NCI-H510A (cell line): ENCODE measurements around the gene KPNB1.

Experiments used
- DNase-seq: peaks from one replicate; lab custom pipeline; 2025; lab: John Stamatoyannopoulos, UW

Gene KPNB1

DNA sequence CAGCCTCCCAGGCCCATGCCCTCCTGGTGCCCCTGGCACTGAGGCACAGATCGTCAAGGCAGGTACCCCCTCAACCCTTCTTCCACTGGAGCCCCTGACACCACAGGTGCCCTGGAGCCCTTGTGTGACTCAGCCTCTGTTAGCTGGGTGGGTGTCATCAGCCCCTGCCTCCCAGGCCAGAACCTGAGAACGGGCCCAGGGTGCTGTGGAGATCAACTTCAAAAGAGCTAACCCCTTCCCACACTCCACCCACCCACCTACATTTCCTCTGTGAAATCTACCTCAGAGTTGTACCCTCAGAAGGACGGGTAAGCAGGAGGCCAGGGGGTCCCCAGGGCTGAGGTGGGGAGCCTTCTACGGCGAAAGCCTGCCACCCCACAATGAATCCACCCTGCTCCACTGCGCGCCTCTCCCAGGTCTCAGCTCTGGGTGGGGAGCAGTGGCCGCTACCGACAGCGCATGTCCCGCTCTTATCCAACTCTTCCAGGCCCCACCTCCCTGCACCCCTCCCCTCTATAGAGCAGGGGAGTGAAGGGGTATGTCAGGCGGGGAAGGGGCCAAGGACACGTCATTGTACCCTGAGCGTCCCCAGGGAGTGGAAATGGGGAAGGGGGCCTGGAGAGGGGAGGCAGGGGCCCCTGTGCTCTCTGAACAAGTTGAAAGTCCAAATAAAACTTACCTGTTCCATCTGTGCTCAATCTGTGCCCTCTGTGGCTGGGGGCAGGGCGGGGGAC is 61.8 kb downstream of the KPNB1 start:
- no peak for DNase-seq

DNA sequence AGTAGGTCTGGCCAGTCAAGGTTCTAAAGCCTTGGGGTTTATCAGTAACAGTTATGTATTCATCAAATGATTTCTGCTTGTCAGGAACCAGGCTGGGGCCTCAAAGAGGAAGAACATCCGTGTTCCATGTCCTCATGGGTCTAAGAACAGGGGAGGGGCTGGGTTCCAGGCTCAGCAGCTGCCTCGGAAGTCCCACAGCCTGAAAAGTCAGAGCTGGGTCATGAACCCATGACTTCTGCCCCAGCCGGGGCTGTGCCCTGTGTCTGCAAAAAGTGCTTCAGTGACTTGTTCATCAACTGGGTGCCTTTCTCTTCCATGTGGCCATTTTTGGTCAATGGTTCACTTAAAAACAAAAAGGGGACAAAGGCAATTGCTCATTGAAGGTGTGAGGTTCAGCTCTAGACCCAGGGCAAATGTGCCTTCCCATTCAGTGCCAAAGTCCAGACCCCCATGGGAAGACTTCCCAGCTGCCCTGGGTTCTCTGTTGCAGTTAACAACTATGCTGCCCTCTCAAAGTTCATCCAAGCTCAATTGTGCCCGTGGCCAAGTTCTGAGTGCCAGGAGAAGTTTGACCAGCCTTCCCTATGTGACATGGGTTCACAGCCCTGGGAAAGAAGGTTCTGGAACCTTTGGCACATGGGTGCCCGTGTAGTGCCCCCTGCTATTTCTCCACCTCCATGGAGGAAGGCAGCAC is 62.8 kb downstream of the KPNB1 start:
- DNase-seq = no peak

DNA sequence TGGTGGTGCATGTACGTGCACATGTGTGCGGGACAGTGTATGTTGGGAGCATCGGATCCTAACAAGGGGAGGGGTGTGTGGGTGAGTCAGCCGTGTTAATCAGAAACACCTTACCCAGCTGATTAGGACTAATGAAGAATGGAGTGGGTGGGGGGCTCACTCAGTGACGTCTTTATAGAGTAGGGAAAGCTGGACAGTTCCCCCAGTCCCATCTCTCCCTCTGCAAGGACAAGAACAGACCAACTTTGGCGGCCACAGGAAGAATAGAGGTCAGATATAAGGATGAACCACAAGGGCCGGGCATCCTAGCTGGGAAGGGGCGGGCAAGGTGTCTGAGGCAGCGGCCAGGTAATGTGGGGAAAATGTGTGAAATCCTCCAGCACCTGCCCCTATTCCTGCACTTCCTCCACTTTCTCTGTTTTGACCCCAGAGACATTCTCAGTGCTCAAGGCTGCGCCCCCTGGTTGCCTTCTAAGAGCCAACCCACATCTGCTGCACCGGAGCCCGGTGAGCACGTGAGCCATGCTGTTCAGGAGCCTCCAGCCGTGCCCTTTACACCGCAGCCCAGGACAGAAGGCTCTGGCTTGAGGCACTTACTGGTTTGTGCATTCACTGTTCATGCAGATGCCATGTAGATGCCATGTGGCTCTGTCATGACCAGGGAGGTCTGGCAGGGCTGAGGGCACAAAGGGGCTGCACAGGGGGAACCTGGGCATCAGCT is 64.4 kb downstream of the KPNB1 start:
- no peak for DNase-seq

DNA sequence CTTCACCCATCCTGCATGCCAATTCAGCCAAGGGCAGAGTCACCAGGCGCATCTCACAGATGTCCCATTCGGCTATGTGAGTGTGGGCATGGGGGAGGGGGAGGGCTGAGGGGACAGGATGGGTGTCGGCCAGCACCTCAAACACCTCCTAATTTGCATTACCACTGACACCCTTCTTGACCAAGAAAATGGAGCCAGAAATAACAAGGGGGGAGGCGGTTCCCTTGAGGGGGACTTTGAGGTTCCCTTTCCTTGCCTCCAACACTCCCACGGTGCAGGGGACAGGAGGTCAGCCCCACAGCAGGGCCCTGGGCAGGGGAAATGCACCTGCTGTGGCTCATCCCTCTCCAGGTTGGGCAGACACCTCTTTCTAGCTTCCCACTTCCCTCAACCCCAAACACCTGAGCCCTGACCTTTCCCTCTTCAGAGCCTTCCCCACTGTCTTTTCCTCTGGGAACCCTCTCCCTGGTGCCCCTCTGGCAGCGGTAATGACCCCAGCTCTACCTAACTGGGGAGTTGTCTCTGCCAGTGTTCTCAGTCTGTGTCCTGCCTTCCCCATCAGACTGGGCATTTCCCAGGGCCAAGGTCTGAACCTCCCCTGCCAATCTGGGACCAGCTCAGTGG is 65.2 kb downstream of the KPNB1 start:
- DNase-seq = no peak

DNA sequence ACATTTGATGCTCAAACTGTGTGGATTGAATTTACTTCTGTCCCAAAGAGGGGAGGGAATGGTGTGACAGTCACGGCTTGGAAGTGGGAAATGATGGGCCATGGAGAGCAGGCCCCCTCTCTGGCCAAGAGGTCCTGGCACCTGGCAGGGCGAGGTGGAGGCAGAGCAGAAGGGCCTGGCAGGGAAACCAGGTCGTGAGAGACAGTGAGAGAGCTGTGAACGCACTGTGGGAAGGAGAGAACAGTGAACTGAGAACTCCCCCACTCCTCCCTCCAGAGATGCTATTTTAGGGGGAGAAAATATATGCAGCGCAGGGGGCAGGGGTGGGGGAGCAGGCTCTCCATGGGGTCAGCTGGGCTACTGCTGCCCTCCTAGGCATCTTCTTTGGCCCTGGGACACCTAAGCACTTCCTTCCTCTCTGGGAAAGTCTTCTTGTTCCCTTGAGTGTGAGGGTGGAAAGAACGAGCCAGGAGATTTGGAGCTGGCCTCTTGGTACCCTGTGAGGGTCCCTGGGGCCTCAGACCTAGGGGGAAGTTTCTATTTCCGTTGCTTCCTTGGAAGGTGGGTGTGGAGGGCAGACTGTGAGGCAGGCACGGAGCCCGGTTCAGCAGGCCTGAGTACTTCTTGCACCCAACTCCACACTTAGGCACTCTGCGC is 66.1 kb downstream of the KPNB1 start:
- DNase-seq = no peak

DNA sequence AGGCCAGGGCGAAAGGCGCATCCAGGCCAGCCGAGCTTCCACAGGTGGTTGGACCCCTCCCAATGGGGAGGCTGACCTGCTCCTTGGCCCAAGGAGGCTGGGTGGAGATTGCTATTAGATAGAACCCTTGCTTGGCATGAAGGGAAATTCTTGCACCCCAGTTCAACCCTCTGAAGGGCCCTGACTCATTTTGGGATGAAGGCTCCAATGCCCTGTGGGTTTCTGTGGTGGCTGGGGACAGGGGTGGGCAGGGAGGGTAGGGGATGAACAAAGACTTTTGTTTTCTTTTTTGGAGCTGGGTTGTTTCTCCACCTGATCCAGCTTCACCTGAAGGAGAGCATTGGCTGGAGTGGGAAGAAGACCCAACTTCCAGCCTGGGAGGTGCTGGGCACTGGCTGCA is 66.7 kb downstream of the KPNB1 start:
- DNase-seq = no peak

DNA sequence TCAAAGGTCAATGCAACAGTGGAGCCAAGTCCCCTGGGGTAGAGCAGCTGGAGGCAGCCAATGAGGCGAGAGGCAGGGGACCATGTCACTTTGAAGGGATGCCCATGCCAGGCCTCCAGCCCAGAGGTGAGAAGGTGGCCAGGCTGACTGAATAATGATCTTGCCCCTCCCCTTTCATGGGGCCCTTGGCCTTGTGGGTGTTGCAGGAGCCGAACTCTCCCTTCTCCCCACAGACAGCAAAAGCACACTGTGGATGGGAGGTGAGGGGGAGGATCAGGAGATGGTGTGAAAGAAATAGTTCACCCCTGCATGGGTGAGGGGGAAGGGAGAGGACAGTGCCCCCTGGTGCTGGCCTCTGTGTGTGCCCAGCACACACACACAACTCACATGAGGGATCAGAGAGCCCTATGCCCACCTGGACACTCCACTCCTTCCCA is 67.6 kb downstream of the KPNB1 start:
- no peak for DNase-seq

DNA sequence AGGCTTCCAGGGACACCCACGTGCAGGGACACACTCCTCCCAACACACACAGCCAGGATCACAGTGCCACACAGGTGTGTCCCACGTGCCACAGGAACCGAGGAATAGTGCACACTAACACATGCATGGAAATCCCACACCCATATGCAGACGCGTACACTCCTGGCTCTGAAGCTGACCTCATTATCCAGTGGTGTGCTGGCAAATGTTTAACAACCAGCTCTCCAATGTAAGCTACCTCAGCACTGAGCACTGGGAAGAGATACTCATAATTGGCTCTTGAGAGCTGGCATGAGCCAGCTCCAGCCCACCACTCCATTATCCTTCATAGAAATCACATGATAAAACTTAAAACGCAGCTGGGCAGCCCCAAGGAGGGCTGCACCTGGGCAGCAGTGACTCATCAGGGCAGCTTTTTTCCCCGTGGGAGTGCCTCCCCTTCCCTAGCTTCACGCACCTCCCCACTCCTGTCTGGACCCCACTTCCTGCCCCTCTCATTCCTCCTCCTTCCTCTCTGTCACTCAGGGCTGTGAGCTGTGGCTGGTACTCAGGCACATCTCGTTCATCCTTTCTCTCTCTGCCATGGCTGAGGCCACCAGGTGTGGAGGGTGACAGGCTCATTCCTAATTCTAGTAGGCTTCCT is 68.4 kb downstream of the KPNB1 start:
- DNase-seq = no peak

DNA sequence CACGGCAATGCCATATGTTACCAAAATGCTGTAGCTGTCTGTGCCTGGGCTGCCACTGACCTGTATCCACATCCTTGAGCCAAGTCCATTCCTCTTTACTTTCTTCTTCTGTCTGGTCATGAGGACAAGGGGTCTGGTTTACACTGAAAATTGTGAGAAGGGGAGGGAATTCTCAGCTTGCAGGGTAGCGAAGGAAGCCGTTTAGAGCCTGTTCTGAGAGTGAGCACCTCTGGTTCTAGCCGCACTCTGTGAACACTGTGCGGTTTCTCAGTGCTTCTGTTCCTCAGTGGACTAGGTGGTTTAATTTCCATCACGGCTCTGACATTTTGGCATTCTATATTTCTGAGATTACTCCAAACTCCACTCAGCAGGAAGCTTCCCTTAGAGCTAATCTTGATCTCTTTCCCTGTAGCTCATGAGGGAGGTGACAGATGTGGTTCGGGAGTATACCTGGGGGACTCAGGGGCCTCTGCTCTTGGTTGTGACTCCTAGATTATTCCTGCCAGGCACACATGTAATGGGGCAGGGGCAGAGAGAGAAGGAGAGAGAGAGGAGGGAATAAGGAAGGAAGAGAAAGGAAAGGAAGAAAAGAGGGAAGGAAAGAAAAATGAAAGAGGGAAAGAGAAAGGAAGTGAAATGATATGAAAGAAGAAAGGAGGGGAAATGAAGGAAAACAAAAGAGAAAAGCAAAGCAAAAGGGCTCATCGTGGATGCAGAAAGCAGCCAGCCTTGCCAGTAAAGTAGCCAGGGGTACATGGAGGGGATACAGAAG is 69.1 kb downstream of the KPNB1 start:
- no peak for DNase-seq

DNA sequence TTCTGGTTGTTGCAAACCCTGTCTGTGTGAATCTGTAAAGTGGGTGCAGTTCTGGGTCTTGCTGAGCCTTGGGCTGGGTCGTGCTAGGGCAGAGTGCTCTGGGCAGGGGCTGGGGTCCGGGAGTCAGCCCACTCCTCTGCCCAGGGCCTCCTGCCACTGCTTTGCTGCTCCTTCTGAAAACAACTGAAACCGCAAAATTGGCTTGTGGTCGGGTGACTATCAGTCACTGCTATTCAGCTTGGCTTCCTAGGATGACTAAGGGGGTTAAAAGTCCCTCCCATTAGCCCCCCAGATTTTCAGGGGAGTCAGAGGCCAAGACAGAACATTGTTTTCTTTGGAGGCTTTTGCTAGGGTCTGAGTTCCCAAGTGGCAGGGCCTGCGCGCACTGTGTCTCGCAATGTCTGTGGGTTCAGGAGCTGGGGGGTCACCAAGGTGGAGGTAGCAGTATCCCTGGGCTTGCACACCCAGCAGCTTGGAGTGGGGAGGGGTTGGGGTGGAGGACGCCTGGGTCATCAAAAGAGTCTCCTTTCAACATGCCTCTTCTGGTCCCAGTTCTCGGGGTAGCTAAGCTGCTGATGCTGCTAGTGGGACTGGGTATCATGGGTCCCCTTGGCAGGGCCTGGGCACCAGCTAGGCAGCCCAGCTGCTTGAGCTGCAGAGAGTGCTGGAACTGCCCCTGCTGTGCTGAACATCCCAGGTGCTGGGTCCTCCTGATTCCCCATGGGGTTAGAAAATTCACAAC is 69.9 kb downstream of the KPNB1 start:
- DNase-seq = no peak

DNA sequence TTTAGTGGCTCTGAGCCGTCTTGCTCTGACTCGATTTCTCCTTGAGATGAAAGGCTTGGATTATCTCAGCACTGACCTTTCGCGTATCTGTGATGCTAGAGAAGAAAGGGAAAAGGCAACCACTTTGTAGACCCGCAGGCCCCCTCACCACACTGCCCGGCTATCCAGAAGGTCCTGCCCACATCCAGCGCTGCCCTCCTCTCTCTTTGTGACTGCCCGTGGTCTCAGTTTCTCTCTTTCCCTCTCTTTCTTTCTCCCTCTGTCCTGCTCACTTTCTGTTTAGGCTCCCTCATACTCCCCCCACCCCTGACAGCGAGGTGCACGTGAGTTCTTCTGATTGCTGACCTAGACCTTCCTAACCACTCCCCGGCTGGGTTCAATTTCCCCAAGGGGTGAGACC is 70.5 kb downstream of the KPNB1 start:
- DNase-seq = no peak

DNA sequence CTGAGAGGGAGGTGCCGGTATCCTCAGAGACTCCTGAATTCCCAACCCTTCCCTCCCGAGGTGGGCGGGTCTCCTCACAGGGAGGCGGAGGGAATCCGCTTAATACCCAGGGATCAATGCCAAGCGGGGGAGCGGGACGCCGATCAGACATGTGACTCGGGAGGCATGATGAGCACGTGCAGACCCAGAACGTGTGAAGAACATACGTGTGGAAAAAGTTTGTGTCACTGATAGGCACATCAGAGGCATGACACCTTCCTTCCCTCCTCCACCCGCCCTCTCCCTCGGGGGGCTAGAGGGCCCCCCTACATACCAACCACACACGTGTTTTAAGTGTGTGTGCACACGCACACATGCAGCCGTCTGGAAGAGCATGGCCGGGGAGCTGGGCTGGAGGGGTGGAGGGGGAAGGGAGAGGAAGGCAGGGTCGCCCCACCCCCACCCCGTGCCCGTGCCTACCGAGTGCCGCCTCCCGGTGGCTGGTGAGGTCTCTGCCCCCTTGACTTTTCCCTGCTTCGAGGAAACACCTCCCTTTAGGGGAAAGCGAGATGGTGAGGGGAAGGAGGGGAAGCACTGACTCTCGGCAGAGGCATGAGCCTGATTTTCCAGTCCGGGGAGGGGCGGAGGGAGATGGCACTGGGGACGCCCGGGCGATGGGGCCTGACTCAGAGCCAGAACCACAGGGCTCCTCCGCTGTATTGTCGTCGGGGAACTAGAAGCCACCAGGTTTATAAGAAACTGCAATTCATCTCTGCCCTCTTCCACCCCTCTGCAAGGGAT is 71.2 kb downstream of the KPNB1 start:
- DNase-seq = no peak

DNA sequence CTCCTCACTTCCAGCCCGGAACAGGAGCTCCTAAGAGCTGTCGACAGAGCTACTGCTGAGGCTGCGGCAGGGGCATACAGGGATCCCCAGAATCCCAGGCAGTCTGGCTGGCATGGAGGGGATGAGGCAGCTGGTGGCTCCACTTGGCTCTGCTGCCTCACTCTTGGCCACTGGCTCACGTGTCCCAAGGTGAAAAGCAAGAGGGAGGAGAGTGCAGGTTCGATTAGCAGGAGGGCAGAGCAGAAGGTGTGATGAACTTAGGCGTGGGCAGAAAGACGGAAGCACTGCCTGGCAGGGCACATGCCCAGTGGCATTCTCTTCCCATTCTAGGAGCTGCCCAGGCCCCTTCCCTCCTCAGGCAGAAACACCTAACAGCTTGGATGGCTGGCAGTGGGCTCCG is 72.0 kb downstream of the KPNB1 start:
- no peak for DNase-seq

DNA sequence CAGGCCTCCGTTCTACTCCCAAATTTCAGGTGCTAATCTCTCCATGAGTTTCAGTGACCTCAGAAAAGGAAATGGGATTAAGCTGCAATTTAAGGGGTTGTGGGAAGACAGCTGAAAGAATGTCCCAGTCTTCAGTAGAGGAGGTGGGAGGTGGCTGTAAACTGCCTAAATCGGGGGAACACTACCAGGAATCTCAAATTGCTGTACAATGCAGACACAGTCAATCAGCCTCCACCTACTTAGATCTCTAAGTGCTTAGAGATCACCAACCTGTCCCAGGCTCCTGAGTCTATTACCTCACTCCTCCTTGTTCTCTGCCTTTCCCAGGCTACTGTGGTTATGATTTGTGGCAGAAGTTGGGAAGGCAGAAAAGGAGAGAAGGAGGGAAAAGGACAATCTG is 75.0 kb downstream of the KPNB1 start:
- DNase-seq = no peak

DNA sequence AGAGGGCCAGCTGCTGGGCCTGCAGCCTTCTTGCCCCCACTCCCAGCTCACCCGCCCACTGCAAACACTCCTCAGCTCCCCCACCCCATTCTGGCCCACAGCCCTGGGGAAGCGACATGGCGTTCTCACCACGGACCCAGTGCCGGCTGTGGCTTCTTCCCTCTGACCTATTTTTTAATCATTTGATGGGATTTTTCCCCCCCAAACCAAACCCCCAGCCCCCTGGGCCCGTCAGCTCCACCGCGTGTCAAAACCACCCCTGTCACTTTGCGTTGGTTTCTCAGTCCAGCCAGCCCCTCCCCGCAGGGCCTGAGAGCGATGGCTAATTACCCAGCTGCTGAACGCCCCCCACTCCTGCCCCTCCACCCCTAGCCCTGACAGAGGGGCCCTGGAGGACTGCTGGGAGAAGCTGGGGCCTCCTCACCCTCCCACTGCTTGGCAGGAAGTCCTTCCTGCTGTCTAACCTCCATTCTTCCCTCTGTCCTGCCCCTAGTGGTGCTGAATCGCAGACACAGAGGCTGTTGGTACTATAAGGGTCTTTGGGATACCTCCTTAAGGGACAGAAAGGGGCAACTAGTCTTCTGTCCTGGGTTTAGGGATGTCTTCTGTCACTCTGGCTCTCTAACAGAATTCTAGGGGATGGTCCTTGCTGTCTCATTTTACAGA is 75.9 kb downstream of the KPNB1 start:
- DNase-seq = no peak

DNA sequence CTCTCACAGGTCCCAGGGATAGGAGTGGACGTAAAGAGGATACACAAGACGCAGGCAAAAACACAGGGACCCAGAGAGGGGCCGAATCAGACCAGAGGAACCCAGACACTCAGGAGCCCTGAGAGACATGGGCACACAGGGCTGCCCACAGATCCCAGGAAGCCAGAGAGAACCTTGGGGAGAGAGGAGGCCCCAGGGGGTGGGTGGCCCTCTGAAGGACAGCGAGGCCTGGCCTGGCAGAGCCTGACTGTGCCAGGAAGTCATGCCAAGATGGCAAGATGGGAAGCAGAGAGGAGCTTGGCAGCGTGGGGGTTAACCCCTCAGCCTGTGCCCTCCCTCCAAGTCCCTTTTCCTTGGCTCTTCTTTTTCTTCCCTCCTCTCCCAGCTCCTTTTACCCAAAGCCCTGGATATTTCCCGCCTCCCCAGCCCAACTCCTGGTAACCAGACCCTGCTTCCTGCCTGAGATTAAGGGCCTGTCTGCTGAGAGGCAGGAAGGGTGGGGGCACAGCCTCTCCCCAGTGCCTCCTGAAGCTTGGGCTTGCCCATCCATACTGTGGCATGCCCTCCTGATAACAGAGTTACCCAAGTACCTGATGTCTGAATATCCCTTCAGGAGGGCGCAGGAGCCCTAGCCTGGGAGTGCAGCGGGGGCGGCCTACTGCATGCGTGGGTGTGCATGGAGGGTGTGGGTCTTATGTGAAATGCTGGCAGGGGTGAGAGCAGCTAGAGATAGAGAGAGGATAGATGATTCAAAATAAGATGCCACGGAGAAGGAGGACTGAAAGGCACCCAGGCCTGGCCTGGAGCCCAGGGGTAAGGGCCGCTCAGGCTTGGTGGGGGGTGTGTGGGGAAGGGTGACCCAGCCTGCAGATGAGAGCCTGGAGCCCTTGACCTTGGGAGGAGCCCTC is 77.3 kb downstream of the KPNB1 start:
- no peak for DNase-seq

DNA sequence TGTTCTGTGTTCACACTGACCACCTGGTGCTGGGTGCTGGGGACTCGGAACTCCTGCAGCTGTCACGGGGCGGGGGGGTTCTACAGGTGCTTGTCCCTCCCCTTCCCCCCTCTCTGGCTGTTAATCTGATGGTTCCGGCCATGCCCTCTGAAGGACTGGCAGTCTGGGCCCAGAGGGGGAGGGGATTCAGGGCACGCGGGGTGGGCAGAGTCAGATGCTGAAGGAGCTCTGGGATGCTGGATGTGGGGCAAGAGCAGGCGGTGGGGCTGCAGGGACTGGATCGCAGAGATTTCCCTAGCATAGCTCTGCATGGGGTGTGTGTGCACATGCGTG is 78.0 kb downstream of the KPNB1 start:
- no peak for DNase-seq
